Activated CD8-positive, alpha-beta memory T cell treated with anti-CD3 and anti-CD28 coated beads for 24 hours (primary cell): ENCODE measurements around the gene GPR42.
"Not testable (repeated sequence)": the region's sequence is repeated elsewhere in the genome, so short reads cannot be mapped to it uniquely, and the experiment has no call there.

ENCODE experiments used
- DNase-seq: peaks from one replicate; pipeline ENCODE4 v3.0.0-alpha.2; 2020

Gene GPR42

GRCh38 chr19:35363711-35364425 lies 7.0 kb upstream of the GPR42 start:
- no peak for DNase-seq

DNA sequence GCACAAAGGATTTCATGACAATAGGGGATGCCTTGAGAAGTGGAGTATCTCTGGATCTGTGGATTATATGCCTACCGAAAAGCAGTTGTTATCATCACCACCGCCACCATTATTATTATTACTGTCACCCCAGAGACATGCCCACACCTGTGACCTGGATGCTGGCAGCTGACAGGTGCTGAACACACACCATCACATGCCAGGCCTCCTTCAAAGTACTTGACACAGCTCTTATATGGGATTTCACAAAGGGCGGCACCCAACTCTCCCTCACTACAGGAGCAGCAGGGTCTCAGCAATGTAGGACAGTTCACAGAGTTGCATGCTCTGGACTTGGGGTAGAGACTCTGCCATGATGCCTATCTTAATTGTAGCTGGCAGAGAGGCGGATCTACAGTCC lies 5.6 kb upstream of the GPR42 start:
- no peak for DNase-seq

GRCh38 chr19:35368378-35368777 lies 2.5 kb upstream of the GPR42 start:
- no peak for DNase-seq

DNA sequence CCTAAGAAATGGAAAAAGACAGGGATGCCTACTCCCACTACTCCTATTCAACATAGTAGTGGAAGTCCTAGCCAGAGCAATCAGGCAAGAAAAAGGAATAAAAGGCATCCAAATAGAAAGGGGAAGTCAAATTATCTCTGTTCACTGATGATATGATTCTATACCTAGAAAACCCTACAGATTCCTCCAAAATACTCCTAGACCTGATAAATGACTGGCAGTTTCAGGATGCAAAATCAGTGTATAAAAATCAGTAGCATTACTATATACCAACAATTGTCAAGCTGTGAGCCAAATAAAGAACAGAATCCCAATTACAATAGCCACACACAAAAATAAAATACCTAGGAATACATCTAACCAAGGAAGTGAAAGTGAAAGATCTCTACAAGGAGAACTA lies 1.3 kb upstream of the GPR42 start:
- no peak for DNase-seq

GRCh38 chr19:35373492-35373891 lies 2.6 kb downstream of the GPR42 start:
- peak; percentile 38 for DNase-seq

DNA sequence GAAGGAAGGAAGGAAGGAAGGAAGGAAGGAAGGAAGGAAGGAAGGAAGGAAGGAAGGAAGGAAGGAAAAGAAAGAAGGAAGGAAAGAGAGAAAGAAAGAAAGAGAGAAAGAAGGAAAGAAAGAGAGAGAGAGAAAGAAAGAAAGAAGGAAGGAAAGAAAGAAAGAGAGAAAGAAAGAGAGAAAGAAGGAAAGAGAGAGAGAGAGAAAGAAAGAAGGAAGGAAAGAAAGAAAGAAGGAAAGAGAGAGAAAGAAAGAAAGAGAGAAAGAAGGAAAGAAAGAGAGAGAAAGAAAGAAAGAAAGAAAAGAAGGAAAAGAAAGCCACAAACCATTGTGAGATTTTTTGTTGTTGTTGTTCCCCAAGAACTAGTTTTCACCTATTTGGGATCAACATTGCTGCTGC lies 3.2 kb downstream of the GPR42 start:
- not testable (repeated sequence) for DNase-seq

GRCh38 chr19:35375505-35376307 lies 4.8 kb downstream of the GPR42 start:
- DNase-seq: no peak

DNA sequence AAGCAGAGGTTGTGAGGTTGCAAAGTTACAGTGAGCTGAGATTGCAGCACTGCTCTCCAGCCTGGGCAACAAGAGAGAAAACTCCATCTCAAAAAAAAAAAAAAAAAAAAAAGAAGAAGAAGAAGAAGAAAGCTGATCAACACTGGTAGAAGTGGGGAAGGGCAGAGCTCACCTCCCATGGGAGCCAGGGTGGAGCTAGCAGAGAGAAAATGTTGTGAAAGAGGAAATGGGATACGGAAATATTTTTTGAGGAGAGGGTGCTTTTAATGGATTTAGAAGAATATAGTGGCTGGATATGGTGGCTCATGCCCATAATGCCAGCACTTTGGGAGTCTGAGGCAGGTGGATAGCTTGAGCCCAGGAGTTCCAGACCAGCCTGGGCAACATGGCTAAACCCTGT lies 6.8 kb downstream of the GPR42 start:
- no peak for DNase-seq

GRCh38 chr19:35378356-35378755 lies 7.5 kb downstream of the GPR42 start:
- DNase-seq: no peak

- DNase-seq: not testable (repeated sequence)
Measured at GRCh38 chr19:35379545-35379944, 8.7 kb downstream of the GPR42 start.

- no peak for DNase-seq
Measured at GRCh38 chr19:35379992-35380391, 9.1 kb downstream of the GPR42 start.

DNA sequence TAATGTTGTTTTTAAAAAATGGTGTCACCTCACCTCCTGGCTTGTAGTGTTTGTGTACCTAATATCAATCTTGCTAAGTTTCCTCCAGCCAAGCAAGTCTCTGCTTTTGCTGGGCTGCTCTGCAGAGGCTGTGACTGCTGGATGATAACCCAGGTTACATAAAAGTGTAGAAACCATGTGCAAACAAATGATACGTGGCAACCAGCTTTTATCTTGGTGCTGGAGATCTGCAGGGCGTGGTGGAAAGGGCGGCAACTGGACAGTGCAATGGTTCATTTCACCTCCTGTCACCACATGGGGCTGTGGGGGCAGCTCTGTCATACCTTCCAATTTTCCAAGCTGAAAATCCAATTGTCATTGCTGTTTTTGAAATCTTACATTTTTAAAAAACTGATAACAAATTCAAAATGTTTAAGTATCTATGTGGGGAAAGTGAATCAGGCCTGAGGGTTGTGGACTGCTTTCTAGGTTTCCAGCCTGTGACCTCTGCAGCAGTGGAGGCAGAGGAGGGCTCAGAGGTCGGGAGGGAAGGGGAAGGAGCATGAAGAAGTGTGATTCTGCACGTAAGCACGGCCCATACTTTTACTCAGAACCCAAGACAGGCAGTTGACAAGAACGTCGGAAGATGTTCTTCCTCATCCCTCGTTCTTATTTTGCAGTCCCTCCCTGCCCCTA lies 9.7 kb downstream of the GPR42 start:
- DNase-seq: no peak

DNA sequence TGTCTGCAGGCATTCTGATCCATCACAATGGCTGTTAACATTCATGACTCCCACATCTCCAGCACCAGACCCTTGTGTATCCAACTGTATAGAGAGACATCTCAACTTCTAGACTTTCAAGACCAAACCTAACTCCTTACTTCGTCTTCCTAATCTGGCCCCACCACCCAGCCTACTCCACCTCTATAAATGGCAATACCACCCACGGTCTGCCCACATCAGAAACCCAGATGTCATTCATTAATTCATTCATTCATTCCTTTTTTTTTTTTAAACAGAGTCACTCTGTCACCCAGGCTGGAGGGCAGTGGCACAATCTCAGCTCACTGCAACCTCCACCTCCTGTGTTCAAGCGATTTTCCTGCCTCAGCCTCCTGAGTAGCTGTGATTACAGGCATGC lies 10.4 kb downstream of the GPR42 start:
- DNase-seq: no peak

- DNase-seq: no peak
Measured at GRCh38 chr19:35381926-35382325, 11.1 kb downstream of the GPR42 start.

- no peak for DNase-seq
Measured at GRCh38 chr19:35383536-35383935, 12.7 kb downstream of the GPR42 start.

DNA sequence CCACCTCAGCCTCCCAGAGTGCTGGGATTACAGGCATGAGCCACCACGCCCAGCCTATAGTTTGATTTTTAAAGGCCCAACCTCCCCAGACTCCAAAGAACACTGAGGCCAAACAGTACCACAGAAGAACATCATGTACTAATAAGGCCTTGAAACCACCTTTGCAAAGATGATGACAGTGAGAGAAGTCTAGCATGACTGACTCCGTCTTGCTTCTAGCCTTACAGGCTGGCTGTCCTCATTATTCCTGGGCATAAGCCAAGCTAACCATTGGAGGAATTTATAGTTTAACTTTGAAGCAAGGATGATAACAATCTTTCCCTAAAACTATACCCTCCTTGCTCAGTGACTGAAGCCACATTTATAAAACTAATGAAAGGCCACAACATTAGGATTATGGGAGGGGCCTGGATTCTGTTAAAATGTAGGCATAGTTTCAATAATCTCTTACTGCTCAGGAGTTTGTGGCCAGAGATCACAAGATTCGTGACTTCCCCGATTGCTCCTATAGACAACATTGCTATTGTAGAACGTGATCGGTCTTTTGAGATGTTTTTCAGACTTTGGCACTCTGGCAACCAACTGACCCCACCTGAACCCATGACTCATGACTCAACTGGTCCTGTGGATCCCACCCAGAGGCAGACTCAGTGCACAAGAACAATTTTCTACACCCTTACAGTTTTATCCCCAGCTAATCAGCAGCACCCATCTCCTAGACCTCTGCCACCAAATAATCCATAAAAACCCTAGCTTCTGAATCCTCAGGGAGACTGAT lies 17.6 kb downstream of the GPR42 start:
- peak; percentile 1 for DNase-seq

DNA sequence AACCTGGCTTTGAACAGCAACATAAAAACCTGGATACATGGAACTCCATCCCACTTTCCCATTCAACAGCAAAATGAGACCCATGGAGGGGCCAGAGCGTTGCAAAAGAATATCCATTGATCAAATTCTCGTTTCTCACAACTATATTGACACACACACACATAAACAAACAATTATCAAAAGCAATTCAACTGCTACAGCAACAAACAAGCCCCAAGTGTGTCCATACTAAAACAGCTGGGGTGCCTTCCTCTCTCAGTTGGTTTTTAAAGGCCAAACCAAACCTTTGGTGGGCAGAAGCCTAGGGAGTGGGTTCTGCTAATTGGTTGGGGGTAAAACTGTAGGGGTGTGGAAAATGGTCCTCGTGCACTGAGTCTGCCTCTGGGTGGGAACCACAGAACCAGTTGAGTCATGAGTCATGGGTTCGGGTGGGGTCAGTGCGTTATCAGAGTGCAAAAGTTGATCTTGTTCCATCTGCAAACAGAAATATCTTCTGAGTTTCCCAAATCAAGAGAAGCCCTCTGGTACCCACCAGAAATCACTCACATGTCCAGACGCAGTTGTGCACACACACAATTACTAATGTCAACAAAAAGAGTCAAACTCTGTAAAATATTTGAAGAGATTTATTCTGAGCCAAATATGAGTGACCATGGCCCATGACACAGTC lies 18.5 kb downstream of the GPR42 start:
- DNase-seq: peak; percentile 24

GRCh38 chr19:35392742-35393715 lies 22.2 kb downstream of the GPR42 start:
- DNase-seq: no peak

- no peak for DNase-seq
Measured at GRCh38 chr19:35395382-35396199, 24.7 kb downstream of the GPR42 start.

GRCh38 chr19:35396240-35396885 lies 25.5 kb downstream of the GPR42 start:
- no peak for DNase-seq
